CD14-positive monocyte (primary cell): ENCODE results near the gene UAP1L1. TPM values are rescaled to one million over a fixed set of nuclear protein-coding genes. Genes with fewer than 3 reads are reported as not detected.
"Not testable (repeated sequence)": the region's sequence is repeated elsewhere in the genome, so short reads cannot be mapped to it uniquely, and the experiment has no call there.

Source experiments
- DNase-seq, 3 donors: peaks; one replicate each; pipeline ENCODE4 v3.0.0-alpha.2; 2011 to 2022
- H2AFZ ChIP-seq: 2 replicates; pipeline ENCODE4 v1.6.0; 2012; ENCODE audit warnings: mild to moderate bottlenecking, low read depth, low read length, inconsistent platforms; ENCODE audit not compliant: insufficient read depth, poor library complexity, severe bottlenecking
- H3K27ac ChIP-seq, 2 donors: 1 replicate in 1 of 2; 2 replicates in 1 of 2; pipeline ENCODE4 v1.5.1; 2012 to 2013; ENCODE audit warnings: low read length in 2 of 2, control low read depth in 1 of 2, inconsistent platforms in 1 of 2, low read depth in 1 of 2, mild to moderate bottlenecking in 1 of 2
- H3K27me3 ChIP-seq, 2 donors: one replicate each; pipeline versions ENCODE4 v1.6.0 to v1.6.1; 2011 to 2013; ENCODE audit warnings: low read length in 2 of 2; ENCODE audit not compliant: control insufficient read depth in 2 of 2, insufficient read depth in 2 of 2
- H3K36me3 ChIP-seq, 2 donors: replicated peaks in 1 of 2; 1 replicate in 1 of 2; 2 replicates in 1 of 2; pipeline versions ENCODE4 v1.5.1 to v1.6.1; 2012 to 2013; ENCODE audit warnings: low read length in 2 of 2, control low read depth in 1 of 2, inconsistent platforms in 1 of 2, mild to moderate bottlenecking in 1 of 2; ENCODE audit not compliant: insufficient read depth in 2 of 2, control insufficient read depth in 1 of 2
- H3K4me1 ChIP-seq, 2 donors: 1 replicate in 1 of 2; 2 replicates in 1 of 2; pipeline versions ENCODE4 v1.5.1 to v1.6.1; 2012 to 2013; ENCODE audit warnings: low read length in 2 of 2, control low read depth in 1 of 2, inconsistent platforms in 1 of 2, mild to moderate bottlenecking in 1 of 2, moderate library complexity in 1 of 2; ENCODE audit not compliant: insufficient read depth in 2 of 2, control insufficient read depth in 1 of 2
- H3K4me2 ChIP-seq: replicated peaks from 2 replicates; pipeline ENCODE3; 2012; ENCODE audit warnings: low read length, moderate library complexity, mild to moderate bottlenecking; ENCODE audit not compliant: poor library complexity, severe bottlenecking; ENCODE audit errors: extremely low read depth
- H3K4me3 ChIP-seq, 3 experiments: fragments of 200-600 bp in 1 of 3; sonication (generic) in 1 of 3; replicated peaks in 1 of 3; 1 replicate in 2 of 3; 2 replicates in 1 of 3; pipeline ENCODE4 v1.5.1; 2011 to 2013; ENCODE audit warnings: low read length in 3 of 3, mild to moderate bottlenecking in 3 of 3, control low read depth in 2 of 3, low read depth in 2 of 3, inconsistent platforms in 1 of 3, moderate library complexity in 1 of 3
- H3K79me2 ChIP-seq: 2 replicates; pipeline ENCODE4 v1.6.0; 2012; ENCODE audit warnings: mild to moderate bottlenecking, control low read depth, inconsistent platforms, low read length, moderate library complexity; ENCODE audit not compliant: insufficient read depth
- H3K9ac ChIP-seq: 2 replicates; pipeline ENCODE4 v1.6.0; 2017; ENCODE audit warnings: low read length, mild to moderate bottlenecking; ENCODE audit not compliant: insufficient read depth, poor library complexity, severe bottlenecking
- H3K9me3 ChIP-seq, 2 donors: replicated peaks in 1 of 2; 1 replicate in 1 of 2; 2 replicates in 1 of 2; pipeline versions ENCODE4 v1.5.1 to v1.6.1; 2012 to 2013; ENCODE audit warnings: low read length in 2 of 2, control low read depth in 1 of 2; ENCODE audit not compliant: control insufficient read depth in 1 of 2, insufficient read depth in 1 of 2
- H4K20me1 ChIP-seq: 2 replicates; pipeline ENCODE4 v1.6.0; 2012; ENCODE audit warnings: mild to moderate bottlenecking, low read length, control low read depth, moderate library complexity; ENCODE audit not compliant: insufficient read depth
- H3K27ac Mint-ChIP-seq, 7 donors: one replicate each; pipeline ENCODE4 v1.8.0; 2020; ENCODE audit warnings: mild to moderate bottlenecking in 7 of 7, mixed read lengths in 7 of 7, moderate library complexity in 6 of 7, inconsistent platforms in 2 of 7
- H3K27me3 Mint-ChIP-seq, 3 donors: one replicate each; pipeline ENCODE4 v1.8.0; 2021 to 2022; ENCODE audit warnings: low read depth in 3 of 3, mild to moderate bottlenecking in 3 of 3, mixed read lengths in 3 of 3, moderate library complexity in 3 of 3, inconsistent platforms in 1 of 3
- H3K36me3 Mint-ChIP-seq, 2 donors: one replicate each; pipeline ENCODE4 v1.8.0; 2020; ENCODE audit warnings: mixed read lengths in 2 of 2, inconsistent platforms in 1 of 2, mild to moderate bottlenecking in 1 of 2
- H3K4me1 Mint-ChIP-seq: one replicate; pipeline ENCODE4 v1.8.0; 2020; ENCODE audit warnings: mild to moderate bottlenecking, mixed read lengths
- H3K4me3 Mint-ChIP-seq, 2 donors: one replicate each; pipeline ENCODE4 v1.8.0; 2020; ENCODE audit warnings: mild to moderate bottlenecking in 2 of 2, mixed read lengths in 2 of 2, moderate library complexity in 1 of 2
- H3K9me3 Mint-ChIP-seq, 7 donors: one replicate each; pipeline ENCODE4 v1.8.0; 2020 to 2022; ENCODE audit warnings: mixed read lengths in 7 of 7, mild to moderate bottlenecking in 6 of 7, moderate library complexity in 6 of 7, inconsistent platforms in 2 of 7
- CTCF ChIP-seq: fragments of 200-600 bp; IDR thresholded peaks from one replicate; pipeline ENCODE4 v1.8.0; 2022; ENCODE audit warnings: antibody characterized with exemption, mild to moderate bottlenecking
- WGBS: methylation state at CpG from one replicate; pipeline ENCODE4 v1.1.5; 2013; ENCODE audit warnings: missing lambda C conversion rate; ENCODE audit not compliant: insufficient coverage; 5-methylcytosine and 5-hydroxymethylcytosine counted together
- intact Hi-C, 2 donors: fragments of 100-400 bp; cut with micrococcal nuclease; formaldehyde crosslinking; loops; one replicate each; pipeline versions ENCODE4 v1.15.0 to v1.15.1; 2023
- polyA plus RNA-seq, 3 donors: library from polyadenylated mRNA; depleted of rRNA in 1 of 3; unstranded in 2 of 3; stranded (reverse) in 1 of 3; fragments of 300-500 nt in 2 of 3; fragments of >200 nt in 1 of 3; fragmentation: Illumina TruSeq in 2 of 3; gene quantifications; 1 replicate in 2 of 3; 2 replicates in 1 of 3; pipeline ENCODE4 v1.2.3, GENCODE V29; 2012 to 2021

Gene UAP1L1
- polyA plus RNA-seq, 3 donors: 5.7 to 16.7 (median 14.8) TPM

DNA sequence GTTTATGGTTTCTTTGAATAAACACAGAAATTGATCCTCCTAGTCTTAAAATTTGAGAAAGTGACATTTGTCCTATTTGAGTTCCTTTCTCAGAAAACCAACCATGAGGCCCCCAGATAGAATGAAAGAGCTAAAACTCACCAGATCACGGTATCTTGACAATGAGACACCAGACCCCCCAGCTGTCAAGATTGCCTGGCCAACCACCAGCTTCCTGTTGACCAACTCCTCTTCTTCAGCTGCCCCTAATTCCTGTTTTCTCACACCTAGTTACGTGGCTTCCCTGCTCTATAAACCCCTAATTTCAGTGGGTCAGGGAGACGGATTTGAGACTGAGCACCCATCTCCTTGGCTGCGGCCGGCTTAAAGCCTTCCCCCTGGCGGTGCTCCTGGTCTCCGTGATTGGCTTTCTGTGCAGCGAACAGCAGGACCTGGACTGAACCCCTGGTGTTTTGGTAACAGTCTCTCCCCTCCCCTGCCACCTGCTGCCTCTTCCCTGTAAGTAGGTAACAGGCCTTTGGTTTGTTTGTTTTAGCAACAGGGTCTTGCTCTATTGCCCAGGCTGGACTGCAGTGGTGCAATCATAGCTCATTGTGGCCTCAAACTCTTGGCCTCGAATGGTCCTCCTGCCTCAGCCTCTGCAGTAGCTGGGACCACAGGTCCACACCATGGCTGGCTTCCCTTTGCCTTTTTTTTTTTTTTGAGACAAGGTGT lies 18.6 kb upstream of the UAP1L1 start:
- H3K9me3 ChIP-seq: no peaks in the 10 kb centered on the region
- H3K4me2 ChIP-seq: no peak overlapping the region
- no peak overlapping the region for H2AFZ ChIP-seq
- no peak for DNase-seq
- H3K9ac ChIP-seq: no peak overlapping the region
- H3K4me3 Mint-ChIP-seq: no peak overlapping the region
- no peak overlapping the region for H3K27ac ChIP-seq
- H3K4me3 ChIP-seq: no peak overlapping the region
- no peak for TF ChIP-seq CTCF
- H3K79me2 ChIP-seq: no peaks in the 10 kb centered on the region
- no peaks in the 10 kb centered on the region for H3K36me3 ChIP-seq
- H3K36me3 Mint-ChIP-seq: no peaks in the 10 kb centered on the region
- peaks cover 9% of the 10 kb centered on the region for H3K4me1 Mint-ChIP-seq
- intact Hi-C loops: no loop called here
- H3K27me3 ChIP-seq: peaks cover 0 to 19% of the 10 kb centered on the region in 2 donors
- peaks cover 34 to 50% (median 42%) of the 10 kb centered on the region in 3 donors for H3K27me3 Mint-ChIP-seq
- WGBS: 50% methylated on average over 2 of the region's 9 CpGs
- H3K27ac Mint-ChIP-seq: peak overlapping the region in 1 of 7 donors; percentile 63
- H3K9me3 Mint-ChIP-seq: no peaks in the 10 kb centered on the region
- H3K4me1 ChIP-seq: peaks cover 0 to 3% of the 10 kb centered on the region in 2 donors
- no peaks in the 10 kb centered on the region for H4K20me1 ChIP-seq

GRCh38 chr9:137062384-137062783 lies 14.9 kb upstream of the UAP1L1 start:
- H3K36me3 ChIP-seq: peaks cover 0 to 5% of the 10 kb centered on the region in 2 donors
- H3K27ac ChIP-seq: no peak overlapping the region
- H3K9me3 Mint-ChIP-seq: no peaks in the 10 kb centered on the region
- H3K4me2 ChIP-seq: no peak overlapping the region
- no peaks in the 10 kb centered on the region for H3K79me2 ChIP-seq
- H3K27ac Mint-ChIP-seq: no peak overlapping the region
- H3K36me3 Mint-ChIP-seq: peaks cover 6 to 18% of the 10 kb centered on the region in 2 donors
- H3K27me3 ChIP-seq: no peaks in the 10 kb centered on the region
- H3K4me3 Mint-ChIP-seq: no peak overlapping the region
- no peak overlapping the region for H3K4me3 ChIP-seq
- no peak for TF ChIP-seq CTCF
- DNase-seq: no peak
- no peak overlapping the region for H2AFZ ChIP-seq
- no peak overlapping the region for H3K9ac ChIP-seq
- H3K4me1 Mint-ChIP-seq: peaks cover 12% of the 10 kb centered on the region
- H3K27me3 Mint-ChIP-seq: peaks cover 17 to 22% (median 21%) of the 10 kb centered on the region in 3 donors
- intact Hi-C loops: loop anchor here in 1 of 2 donors (10.0 kb wide), 1 partner anchor 278 kb away; no protein-coding TSS in a partner anchor
- peaks cover 0 to under 1% of the 10 kb centered on the region in 2 donors for H3K4me1 ChIP-seq
- no peaks in the 10 kb centered on the region for H3K9me3 ChIP-seq
- 91% methylated on average over 15 of the region's 15 CpGs for WGBS
- H4K20me1 ChIP-seq: no peaks in the 10 kb centered on the region

- not testable (repeated sequence) for H3K27me3 ChIP-seq, H3K27ac Mint-ChIP-seq, H3K27ac ChIP-seq, DNase-seq, H3K9me3 ChIP-seq, H3K9ac ChIP-seq, H3K36me3 ChIP-seq, H3K9me3 Mint-ChIP-seq, H3K4me3 Mint-ChIP-seq, H3K79me2 ChIP-seq, H4K20me1 ChIP-seq, H2AFZ ChIP-seq, H3K4me2 ChIP-seq, H3K4me1 ChIP-seq, H3K4me3 ChIP-seq
- Mint-ChIP-seq H3K36me3 (peaks cover 6 to 18% of the 10 kb centered on the region in 2 donors), H3K4me1 (peaks cover 14% of the 10 kb centered on the region), H3K27me3 (peaks cover 14 to 23% (median 21%) of the 10 kb centered on the region in 3 donors)
- 100% methylated on average over 2 of the region's 9 CpGs for WGBS
- intact Hi-C loops: loop anchor here in 1 of 2 donors (10.0 kb wide), 1 partner anchor 278 kb away; no protein-coding TSS in a partner anchor
Observed at GRCh38 chr9:137062798-137063197, 14.5 kb upstream of the UAP1L1 start.
